Measurements from ENCODE around the gene PLB1. TPM values are rescaled to one million over a fixed set of nuclear protein-coding genes. Genes with fewer than 3 reads are reported as not detected.

Gene PLB1
- total and polyA plus RNA-seq, 2 experiments from 2014 or later = 0.06 to 0.21 TPM

DNA sequence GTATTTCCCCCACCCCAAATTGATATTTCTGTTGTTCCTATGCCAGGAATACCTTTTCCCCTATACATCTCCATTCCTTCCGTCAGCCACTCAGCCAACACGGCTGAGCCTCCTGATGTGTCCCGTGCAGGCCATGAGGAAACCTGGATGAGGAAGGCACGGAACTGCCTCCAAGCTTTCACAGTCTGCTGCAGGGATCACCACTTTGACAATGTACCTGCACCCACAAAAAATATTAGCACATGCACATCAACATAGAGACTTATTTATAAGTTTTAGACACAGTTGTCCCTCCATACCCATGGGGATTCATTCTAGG, 154.4 kb downstream of the PLB1 start:
- Mint-ChIP-seq H3K9me3 (no peaks in the 10 kb centered on the region), H3K4me1 (peaks cover 2% of the 10 kb centered on the region; the same call in 1 of the 3 replicates), H3K27me3 (ENCODE audit: insufficient read depth, low read depth, poor library complexity) (peaks cover 4% of the 10 kb centered on the region), H3K27ac (no peak overlapping the region), H3K4me3 (no peak overlapping the region), H3K36me3 (ENCODE audit: low read depth) (no peaks in the 10 kb centered on the region)
- TF ChIP-seq, protein P1, sequence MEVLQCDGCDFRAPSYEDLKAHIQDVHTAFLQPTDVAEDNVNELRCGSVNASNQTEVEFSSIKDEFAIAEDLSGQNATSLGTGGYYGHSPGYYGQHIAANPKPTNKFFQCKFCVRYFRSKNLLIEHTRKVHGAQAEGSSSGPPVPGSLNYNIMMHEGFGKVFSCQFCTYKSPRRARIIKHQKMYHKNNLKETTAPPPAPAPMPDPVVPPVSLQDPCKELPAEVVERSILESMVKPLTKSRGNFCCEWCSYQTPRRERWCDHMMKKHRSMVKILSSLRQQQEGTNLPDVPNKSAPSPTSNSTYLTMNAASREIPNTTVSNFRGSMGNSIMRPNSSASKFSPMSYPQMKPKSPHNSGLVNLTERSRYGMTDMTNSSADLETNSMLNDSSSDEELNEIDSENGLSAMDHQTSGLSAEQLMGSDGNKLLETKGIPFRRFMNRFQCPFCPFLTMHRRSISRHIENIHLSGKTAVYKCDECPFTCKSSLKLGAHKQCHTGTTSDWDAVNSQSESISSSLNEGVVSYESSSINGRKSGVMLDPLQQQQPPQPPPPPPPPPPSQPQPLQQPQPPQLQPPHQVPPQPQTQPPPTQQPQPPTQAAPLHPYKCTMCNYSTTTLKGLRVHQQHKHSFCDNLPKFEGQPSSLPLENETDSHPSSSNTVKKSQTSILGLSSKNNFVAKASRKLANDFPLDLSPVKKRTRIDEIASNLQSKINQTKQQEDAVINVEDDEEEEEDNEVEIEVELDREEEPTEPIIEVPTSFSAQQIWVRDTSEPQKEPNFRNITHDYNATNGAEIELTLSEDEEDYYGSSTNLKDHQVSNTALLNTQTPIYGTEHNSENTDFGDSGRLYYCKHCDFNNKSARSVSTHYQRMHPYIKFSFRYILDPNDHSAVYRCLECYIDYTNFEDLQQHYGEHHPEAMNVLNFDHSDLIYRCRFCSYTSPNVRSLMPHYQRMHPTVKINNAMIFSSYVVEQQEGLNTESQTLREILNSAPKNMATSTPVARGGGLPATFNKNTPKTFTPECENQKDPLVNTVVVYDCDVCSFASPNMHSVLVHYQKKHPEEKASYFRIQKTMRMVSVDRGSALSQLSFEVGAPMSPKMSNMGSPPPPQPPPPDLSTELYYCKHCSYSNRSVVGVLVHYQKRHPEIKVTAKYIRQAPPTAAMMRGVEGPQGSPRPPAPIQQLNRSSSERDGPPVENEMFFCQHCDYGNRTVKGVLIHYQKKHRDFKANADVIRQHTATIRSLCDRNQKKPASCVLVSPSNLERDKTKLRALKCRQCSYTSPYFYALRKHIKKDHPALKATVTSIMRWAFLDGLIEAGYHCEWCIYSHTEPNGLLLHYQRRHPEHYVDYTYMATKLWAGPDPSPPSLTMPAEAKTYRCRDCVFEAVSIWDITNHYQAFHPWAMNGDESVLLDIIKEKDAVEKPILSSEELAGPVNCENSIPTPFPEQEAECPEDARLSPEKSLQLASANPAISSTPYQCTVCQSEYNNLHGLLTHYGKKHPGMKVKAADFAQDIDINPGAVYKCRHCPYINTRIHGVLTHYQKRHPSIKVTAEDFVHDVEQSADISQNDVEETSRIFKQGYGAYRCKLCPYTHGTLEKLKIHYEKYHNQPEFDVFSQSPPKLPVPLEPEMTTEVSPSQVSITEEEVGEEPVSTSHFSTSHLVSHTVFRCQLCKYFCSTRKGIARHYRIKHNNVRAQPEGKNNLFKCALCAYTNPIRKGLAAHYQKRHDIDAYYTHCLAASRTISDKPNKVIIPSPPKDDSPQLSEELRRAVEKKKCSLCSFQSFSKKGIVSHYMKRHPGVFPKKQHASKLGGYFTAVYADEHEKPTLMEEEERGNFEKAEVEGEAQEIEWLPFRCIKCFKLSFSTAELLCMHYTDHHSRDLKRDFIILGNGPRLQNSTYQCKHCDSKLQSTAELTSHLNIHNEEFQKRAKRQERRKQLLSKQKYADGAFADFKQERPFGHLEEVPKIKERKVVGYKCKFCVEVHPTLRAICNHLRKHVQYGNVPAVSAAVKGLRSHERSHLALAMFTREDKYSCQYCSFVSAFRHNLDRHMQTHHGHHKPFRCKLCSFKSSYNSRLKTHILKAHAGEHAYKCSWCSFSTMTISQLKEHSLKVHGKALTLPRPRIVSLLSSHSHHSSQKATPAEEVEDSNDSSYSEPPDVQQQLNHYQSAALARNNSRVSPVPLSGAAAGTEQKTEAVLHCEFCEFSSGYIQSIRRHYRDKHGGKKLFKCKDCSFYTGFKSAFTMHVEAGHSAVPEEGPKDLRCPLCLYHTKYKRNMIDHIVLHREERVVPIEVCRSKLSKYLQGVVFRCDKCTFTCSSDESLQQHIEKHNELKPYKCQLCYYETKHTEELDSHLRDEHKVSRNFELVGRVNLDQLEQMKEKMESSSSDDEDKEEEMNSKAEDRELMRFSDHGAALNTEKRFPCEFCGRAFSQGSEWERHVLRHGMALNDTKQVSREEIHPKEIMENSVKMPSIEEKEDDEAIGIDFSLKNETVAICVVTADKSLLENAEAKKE (CRISPR knock-in tag; IDR thresholded peaks at IDR 0.05) = no peak
- TF ChIP-seq STAT1 (IDR thresholded peaks at IDR 0.05; ENCODE audit: unreplicated experiment) (no peak), ZNF114 (CRISPR knock-in tag; IDR thresholded peaks at IDR 0.05) (no peak), CREB1 (CRISPR knock-in tag; IDR thresholded peaks at IDR 0.05; ENCODE audit: low read depth) (no peak), EZH2phosphoT487 (IDR thresholded peaks at IDR 0.05; ENCODE audit: unreplicated experiment) (no peak), ZNF331 (CRISPR knock-in tag; IDR thresholded peaks at IDR 0.05; ENCODE audit: low read depth) (no peak), NANOG (IDR thresholded peaks at IDR 0.05; ENCODE audit: borderline replicate concordance) (no peak), JUNB (IDR thresholded peaks at IDR 0.05; ENCODE audit: unreplicated experiment) (no peak)
- TF ChIP-seq, protein P2, sequence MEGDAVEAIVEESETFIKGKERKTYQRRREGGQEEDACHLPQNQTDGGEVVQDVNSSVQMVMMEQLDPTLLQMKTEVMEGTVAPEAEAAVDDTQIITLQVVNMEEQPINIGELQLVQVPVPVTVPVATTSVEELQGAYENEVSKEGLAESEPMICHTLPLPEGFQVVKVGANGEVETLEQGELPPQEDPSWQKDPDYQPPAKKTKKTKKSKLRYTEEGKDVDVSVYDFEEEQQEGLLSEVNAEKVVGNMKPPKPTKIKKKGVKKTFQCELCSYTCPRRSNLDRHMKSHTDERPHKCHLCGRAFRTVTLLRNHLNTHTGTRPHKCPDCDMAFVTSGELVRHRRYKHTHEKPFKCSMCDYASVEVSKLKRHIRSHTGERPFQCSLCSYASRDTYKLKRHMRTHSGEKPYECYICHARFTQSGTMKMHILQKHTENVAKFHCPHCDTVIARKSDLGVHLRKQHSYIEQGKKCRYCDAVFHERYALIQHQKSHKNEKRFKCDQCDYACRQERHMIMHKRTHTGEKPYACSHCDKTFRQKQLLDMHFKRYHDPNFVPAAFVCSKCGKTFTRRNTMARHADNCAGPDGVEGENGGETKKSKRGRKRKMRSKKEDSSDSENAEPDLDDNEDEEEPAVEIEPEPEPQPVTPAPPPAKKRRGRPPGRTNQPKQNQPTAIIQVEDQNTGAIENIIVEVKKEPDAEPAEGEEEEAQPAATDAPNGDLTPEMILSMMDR (conservative IDR thresholded peaks at IDR 0.05; ENCODE audit: low read depth in 2 of 2) = no peak
- TF ChIP-seq, protein P3, sequence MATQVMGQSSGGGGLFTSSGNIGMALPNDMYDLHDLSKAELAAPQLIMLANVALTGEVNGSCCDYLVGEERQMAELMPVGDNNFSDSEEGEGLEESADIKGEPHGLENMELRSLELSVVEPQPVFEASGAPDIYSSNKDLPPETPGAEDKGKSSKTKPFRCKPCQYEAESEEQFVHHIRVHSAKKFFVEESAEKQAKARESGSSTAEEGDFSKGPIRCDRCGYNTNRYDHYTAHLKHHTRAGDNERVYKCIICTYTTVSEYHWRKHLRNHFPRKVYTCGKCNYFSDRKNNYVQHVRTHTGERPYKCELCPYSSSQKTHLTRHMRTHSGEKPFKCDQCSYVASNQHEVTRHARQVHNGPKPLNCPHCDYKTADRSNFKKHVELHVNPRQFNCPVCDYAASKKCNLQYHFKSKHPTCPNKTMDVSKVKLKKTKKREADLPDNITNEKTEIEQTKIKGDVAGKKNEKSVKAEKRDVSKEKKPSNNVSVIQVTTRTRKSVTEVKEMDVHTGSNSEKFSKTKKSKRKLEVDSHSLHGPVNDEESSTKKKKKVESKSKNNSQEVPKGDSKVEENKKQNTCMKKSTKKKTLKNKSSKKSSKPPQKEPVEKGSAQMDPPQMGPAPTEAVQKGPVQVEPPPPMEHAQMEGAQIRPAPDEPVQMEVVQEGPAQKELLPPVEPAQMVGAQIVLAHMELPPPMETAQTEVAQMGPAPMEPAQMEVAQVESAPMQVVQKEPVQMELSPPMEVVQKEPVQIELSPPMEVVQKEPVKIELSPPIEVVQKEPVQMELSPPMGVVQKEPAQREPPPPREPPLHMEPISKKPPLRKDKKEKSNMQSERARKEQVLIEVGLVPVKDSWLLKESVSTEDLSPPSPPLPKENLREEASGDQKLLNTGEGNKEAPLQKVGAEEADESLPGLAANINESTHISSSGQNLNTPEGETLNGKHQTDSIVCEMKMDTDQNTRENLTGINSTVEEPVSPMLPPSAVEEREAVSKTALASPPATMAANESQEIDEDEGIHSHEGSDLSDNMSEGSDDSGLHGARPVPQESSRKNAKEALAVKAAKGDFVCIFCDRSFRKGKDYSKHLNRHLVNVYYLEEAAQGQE (IDR thresholded peaks at IDR 0.05; ENCODE audit: unreplicated experiment) = no peak
- ATAC-seq (no peak), DNase-seq (ENCODE audit: low spot score) (no peak)
- Histone ChIP-seq H3K9me2 (ENCODE audit: insufficient read depth) (no peaks in the 10 kb centered on the region), H2AFZ (no peak overlapping the region), H4K20me1 (replicated peaks; ENCODE audit: insufficient read depth) (no peaks in the 10 kb centered on the region), H3F3A (replicated peaks; ENCODE audit: low read depth) (no peaks in the 10 kb centered on the region), H3K27ac (ENCODE audit: low read depth) (no peak overlapping the region), H3K4me3 (no peak overlapping the region), H3K4me1 (ENCODE audit: insufficient read depth) (no peaks in the 10 kb centered on the region), H3K27me3 (ENCODE audit: insufficient read depth) (no peaks in the 10 kb centered on the region), H3K4me2 (no peak overlapping the region), H3K36me3 (ENCODE audit: insufficient read depth) (no peaks in the 10 kb centered on the region), H3K79me2 (replicated peaks; ENCODE audit: insufficient read depth) (no peaks in the 10 kb centered on the region)
